ENCODE results near the gene ABCA3.

GRCh38 chr16:2244301-2244700 is 96.2 kb downstream of the ABCA3 start:
- no peak for TF ChIP-seq MAX (IDR thresholded peaks at IDR 0.05)
- TF ChIP-seq EP300 (IDR thresholded peaks at IDR 0.05; ENCODE audit: borderline replicate concordance), result no peak
- no peak for TF ChIP-seq YY1 (IDR thresholded peaks at IDR 0.05; ENCODE audit: low read depth)
- TF ChIP-seq CREB1 (IDR thresholded peaks at IDR 0.05; ENCODE audit: low read depth), result no peak
- TF ChIP-seq RAD21 (IDR thresholded peaks at IDR 0.05; ENCODE audit: low read depth), result 0 out of 2 replicates have a peak, but pooled peaks have one; percentile 4
- TF ChIP-seq FOXM1 (IDR thresholded peaks at IDR 0.05; ENCODE audit: borderline replicate concordance, low read depth), result no peak
- TF ChIP-seq CEBPB (IDR thresholded peaks at IDR 0.05), result no peak
- TF ChIP-seq TAF1 (IDR thresholded peaks at IDR 0.05; ENCODE audit: low read depth), result no peak
- no peak for TF ChIP-seq TCF12 (IDR thresholded peaks at IDR 0.05; ENCODE audit: low read depth)
- TF ChIP-seq USF1 (IDR thresholded peaks at IDR 0.05), result no peak
- no peak for TF ChIP-seq NFIC (IDR thresholded peaks at IDR 0.05)
- no peak for TF ChIP-seq REST (IDR thresholded peaks at IDR 0.05; ENCODE audit: low read depth)
- no peak for TF ChIP-seq TEAD4 (IDR thresholded peaks at IDR 0.05)

All from Ishikawa (cell line).